Thyroid gland (tissue), 4 donors: ENCODE data around the gene RNASEH1. TPM values are rescaled to one million over a fixed set of nuclear protein-coding genes. Genes with fewer than 3 reads are reported as not detected.
"Not testable (repeated sequence)": the region's sequence is repeated elsewhere in the genome, so short reads cannot be mapped to it uniquely, and the experiment has no call there.

Experiments used
- DNase-seq, 2 donors: peaks; one replicate each; pipeline ENCODE4 v3.0.0-alpha.2; 2019
- H3K27ac ChIP-seq, 3 donors: fragments of 200-600 bp; sonication (generic); 1 replicate in 2 of 3; 2 replicates in 1 of 3; pipeline ENCODE4 v1.5.1; 2016 to 2019; ENCODE audit warnings: mild to moderate bottlenecking in 1 of 3, moderate library complexity in 1 of 3
- H3K27me3 ChIP-seq: fragments of 200-600 bp; sonication (generic); one replicate; pipeline ENCODE4 v1.5.1; 2019
- H3K36me3 ChIP-seq, 2 donors: fragments of 200-600 bp; sonication (generic); one replicate each; pipeline ENCODE4 v1.5.1; 2016 to 2019
- H3K4me1 ChIP-seq, 2 donors: fragments of 200-600 bp; sonication (generic); one replicate each; pipeline ENCODE4 v1.5.1; 2017 to 2019
- H3K4me3 ChIP-seq, 3 donors: fragments of 200-600 bp; sonication (generic); replicated peaks in 1 of 3; 1 replicate in 2 of 3; 2 replicates in 1 of 3; pipeline ENCODE4 v1.5.1; 2016; ENCODE audit warnings: mild to moderate bottlenecking in 1 of 3
- H3K9me3 ChIP-seq: fragments of 200-600 bp; sonication (generic); one replicate; pipeline ENCODE4 v1.5.1; 2017
- POLR2A ChIP-seq, 2 donors: fragments of 450-650 bp; IDR thresholded peaks; one replicate each; pipeline ENCODE4 v1.6.1; 2017; ENCODE audit warnings: antibody characterized with exemption in 2 of 2, mild to moderate bottlenecking in 2 of 2, moderate library complexity in 1 of 2
- WGBS, 2 donors: methylation state at CpG; one replicate each; pipeline ENCODE4 v1.1.5; 2017; 5-methylcytosine and 5-hydroxymethylcytosine counted together
- intact Hi-C: fragments of 100-400 bp; cut with DNase I; formaldehyde crosslinking; loops from one replicate; pipeline ENCODE4 v1.15.1; 2023
- total RNA-seq, 4 donors: library from RNA; depleted of rRNA; stranded (reverse); fragments of >200 nt; gene quantifications; one replicate each; pipeline ENCODE4 v1.2.3, GENCODE V29; 2016
- TF ChIP-seq, protein P1 (sequence below), 6 experiments: fragments of 200-600 bp in 3 of 6; fragments of 450-650 bp in 3 of 6; sonication (generic) in 3 of 6; IDR thresholded peaks; one replicate each; pipeline ENCODE4 v1.5.1; 2016 to 2019; ENCODE audit warnings: antibody characterized with exemption in 6 of 6, mild to moderate bottlenecking in 2 of 6, inconsistent platforms in 1 of 6, moderate library complexity in 1 of 6

RNASEH1 gene
- total RNA-seq, 4 donors from 2014 or later: 13.3 to 23.1 (median 19.2) TPM

DNA sequence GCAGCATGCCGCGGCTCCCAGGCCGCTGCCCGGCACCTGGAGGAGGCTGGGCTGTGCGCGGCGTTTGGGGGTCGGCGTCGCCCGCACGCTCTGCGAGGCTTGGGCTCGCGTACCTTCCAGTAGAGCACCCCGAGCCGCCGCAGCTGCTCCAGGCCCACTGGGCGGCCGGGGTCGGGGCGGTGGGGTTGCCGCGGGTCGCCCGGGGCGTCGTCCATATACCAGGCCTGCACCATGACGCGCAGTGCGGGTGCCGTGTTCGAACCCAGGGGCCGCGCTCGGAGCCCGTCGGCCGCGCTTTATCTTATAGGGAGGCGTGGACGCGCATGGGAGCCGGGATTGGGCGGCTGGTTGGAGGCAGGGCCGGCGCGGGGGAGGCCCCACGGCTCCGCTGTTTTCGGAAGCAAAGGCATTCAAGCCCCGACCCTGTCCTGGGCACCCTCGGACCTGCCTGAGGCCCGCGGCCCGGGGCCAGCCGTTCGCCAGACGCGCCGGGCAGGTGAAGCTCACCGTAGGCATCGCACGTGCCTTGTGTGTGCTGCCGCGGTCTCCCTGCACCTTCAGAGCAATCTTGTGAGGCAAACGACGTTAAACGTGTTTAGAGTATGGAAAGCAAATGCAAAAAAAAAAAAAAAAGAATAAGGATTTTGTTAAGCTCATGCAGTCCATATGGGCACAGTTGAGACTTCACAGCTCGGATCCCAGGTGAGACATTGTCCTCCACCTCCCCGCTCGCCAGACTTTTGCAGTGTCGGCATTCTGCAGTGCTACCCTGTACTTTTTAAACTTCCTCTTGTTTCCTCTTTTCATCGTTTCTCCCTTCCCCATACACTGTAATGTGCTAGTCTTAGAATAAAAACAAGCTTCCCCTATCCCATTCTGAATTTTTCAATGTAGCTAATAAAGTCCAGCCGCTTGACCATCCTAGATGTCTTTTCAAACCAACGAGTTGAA lies 38.6 kb downstream of the RNASEH1 start, which contains the start of gene ADI1:
Gene ADI1, minus strand, starts transcription at position 277 of the 951 bp plus-strand sequence. Its CDS starts 44 bp downstream, at position 233.
- Histone ChIP-seq H3K4me3 (peak within 1 kb of the TSS; percentile 21 to 94 (median 60)), H3K9me3 (no peaks in the 10 kb centered on the region), H3K36me3 (no peaks in the 10 kb centered on the region), H3K4me1 (peaks cover 19 to 23% of the 10 kb centered on the region in 2 donors), H3K27ac (peak within 1 kb of the TSS; percentile 93 to 99 (median 98)), H3K27me3 (no peaks in the 10 kb centered on the region)
- intact Hi-C loops: loop anchor here (5.0 kb wide), 1 partner anchor 43 kb away; no protein-coding TSS in a partner anchor
- peak; percentile 72 to 77 for TF ChIP-seq POLR2A (IDR thresholded peaks at IDR 0.05)
- TF ChIP-seq, protein P1, sequence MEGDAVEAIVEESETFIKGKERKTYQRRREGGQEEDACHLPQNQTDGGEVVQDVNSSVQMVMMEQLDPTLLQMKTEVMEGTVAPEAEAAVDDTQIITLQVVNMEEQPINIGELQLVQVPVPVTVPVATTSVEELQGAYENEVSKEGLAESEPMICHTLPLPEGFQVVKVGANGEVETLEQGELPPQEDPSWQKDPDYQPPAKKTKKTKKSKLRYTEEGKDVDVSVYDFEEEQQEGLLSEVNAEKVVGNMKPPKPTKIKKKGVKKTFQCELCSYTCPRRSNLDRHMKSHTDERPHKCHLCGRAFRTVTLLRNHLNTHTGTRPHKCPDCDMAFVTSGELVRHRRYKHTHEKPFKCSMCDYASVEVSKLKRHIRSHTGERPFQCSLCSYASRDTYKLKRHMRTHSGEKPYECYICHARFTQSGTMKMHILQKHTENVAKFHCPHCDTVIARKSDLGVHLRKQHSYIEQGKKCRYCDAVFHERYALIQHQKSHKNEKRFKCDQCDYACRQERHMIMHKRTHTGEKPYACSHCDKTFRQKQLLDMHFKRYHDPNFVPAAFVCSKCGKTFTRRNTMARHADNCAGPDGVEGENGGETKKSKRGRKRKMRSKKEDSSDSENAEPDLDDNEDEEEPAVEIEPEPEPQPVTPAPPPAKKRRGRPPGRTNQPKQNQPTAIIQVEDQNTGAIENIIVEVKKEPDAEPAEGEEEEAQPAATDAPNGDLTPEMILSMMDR (IDR thresholded peaks at IDR 0.05): no peak
- peak; percentile 64 to 76 for DNase-seq
- 13 to 18% methylated on average over 28 to 32 of the region's 76 CpGs for WGBS, 2 donors

DNA sequence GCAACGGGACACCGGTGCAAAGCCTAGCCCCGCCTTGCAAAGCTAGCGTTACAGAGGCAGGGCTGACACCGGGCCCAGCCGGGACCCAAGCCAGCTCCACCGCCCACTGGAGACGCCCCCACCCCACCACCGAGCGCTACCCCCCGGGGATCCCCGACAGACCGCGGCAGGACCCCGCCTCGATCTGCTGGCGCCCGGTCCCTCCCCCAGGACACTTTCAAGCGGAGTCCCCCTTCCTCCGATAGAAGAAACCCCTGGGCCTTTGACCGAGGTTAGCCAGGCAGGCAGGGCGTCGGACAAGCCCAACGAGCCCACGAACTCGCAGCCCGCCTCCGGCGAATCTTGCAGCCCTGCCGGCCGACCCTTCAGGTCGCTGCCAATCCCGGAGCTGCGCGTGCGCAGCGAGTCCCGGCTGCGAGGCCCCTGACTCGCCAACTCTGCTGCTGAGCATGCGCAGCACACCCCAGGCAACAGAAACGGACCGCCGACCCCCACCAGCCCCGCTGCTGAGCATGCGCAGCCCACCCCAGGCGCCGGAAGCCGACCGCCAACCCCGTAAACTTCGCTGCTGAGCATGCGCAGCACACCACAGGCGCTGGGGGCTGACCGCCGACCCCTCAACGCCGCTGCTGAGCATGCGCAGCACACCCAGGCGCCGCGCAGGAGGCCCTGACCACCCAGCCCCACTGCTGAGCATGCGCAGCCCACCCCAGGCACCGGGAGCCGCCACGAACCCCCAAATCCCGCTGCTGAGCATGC lies 39.5 kb downstream of the RNASEH1 start:
- Histone ChIP-seq H3K27ac (peak overlapping the region; percentile 93 to 99 (median 98)), H3K9me3 (no peaks in the 10 kb centered on the region), H3K27me3 (no peaks in the 10 kb centered on the region), H3K36me3 (no peaks in the 10 kb centered on the region), H3K4me3 (peak overlapping the region; percentile 21 to 94 (median 60)), H3K4me1 (peaks cover 14 to 15% of the 10 kb centered on the region in 2 donors)
- WGBS, 2 donors: 0 to 2% methylated on average over 16 to 21 of the region's 67 CpGs
- TF ChIP-seq POLR2A (IDR thresholded peaks at IDR 0.05): peak; percentile 65 to 69
- TF ChIP-seq, protein P1 (IDR thresholded peaks at IDR 0.05): peak in 1 of 6 experiments; percentile 4
- peak; percentile 98 for DNase-seq
- intact Hi-C loops: no loop called here

DNA sequence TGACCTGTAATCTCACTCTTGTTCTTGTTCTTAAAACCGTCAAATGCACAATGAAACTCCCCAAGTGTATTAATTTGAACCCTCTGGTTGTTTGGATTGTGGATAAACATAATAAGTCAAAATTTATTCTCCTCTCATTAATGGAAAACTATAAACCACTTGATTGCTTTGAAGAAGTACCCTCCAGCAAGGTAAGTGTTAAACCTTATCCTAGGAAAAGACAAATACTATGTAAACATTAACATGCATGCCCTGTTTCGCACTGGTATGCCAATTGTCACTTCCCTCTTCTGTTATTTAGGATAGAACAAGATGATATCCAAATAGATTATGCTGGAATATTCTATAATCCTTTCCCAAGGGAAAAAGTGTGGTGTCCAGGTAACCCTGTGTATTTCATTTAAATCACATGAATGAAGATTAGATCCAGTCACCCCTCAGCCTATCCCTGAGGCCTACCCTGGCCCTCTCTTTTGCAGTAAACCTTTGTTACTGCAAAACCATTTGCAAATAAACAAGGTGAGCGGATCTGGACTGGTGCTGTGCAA lies 40.1 kb downstream of the RNASEH1 start:
- Histone ChIP-seq H3K27ac (peak overlapping the region; percentile 93 to 99 (median 97)), H3K9me3 (no peaks in the 10 kb centered on the region), H3K27me3 (no peaks in the 10 kb centered on the region), H3K4me1 (peaks cover 13 to 14% of the 10 kb centered on the region in 2 donors), H3K4me3 (peak overlapping the region; percentile 12 to 94 (median 60)), H3K36me3 (peaks cover 0 to 6% of the 10 kb centered on the region in 2 donors)
- DNase-seq: no peak
- intact Hi-C loops: no loop called here
- TF ChIP-seq POLR2A (IDR thresholded peaks at IDR 0.05): no peak
- TF ChIP-seq, protein P1 (IDR thresholded peaks at IDR 0.05): no peak
- WGBS, 2 donors: 32 to 33% methylated on average over 3 of the region's 3 CpGs

DNA sequence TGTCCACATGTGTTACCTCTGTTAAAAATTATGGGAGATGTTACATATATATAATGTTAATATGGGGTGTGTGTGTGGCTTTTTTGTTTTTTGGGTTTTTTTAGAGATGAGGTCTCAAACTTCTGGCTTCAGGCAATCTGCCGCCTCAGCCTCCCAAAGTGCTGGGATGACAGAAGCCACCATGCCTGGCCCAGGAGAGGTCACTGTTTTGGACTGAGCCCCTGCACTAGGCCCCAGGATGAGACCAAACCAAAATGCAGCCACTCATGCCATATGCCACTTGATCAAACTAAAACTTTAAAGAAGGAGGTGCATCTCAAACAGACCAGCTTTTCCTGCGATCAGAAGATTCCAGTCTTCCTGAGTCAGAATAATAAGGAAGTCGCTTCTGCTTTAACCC lies 41.3 kb downstream of the RNASEH1 start:
- 97 to 98% methylated on average over 3 of the region's 3 CpGs for WGBS, 2 donors
- DNase-seq: no peak
- Histone ChIP-seq H3K27ac (no peak overlapping the region), H3K27me3 (no peaks in the 10 kb centered on the region), H3K4me3 (no peak overlapping the region), H3K4me1 (peaks cover 13 to 14% of the 10 kb centered on the region in 2 donors), H3K36me3 (peaks cover 9 to 18% of the 10 kb centered on the region in 2 donors), H3K9me3 (no peaks in the 10 kb centered on the region)
- no peak for TF ChIP-seq POLR2A (IDR thresholded peaks at IDR 0.05)
- TF ChIP-seq, protein P1 (IDR thresholded peaks at IDR 0.05): no peak
- intact Hi-C loops: no loop called here

DNA sequence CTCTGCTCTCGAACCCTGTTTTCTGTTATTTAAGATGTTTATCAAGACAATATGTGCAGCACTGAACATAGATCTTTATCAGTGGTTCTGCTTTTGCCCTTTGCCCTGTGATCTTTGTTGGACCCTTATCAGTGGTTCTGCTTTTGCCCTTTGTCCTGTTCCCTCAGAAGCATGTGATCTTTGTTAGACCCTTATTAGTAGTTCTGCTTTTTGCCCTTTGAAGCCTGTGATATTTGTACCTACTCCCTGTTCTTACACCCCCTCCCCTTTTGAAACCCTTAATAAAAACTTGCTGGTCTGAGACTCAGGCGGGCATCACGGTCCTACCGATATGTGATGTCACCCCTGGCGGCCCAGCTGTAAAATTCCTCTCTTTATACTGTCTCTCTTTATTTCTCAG lies 42.7 kb downstream of the RNASEH1 start:
- H3K9me3 ChIP-seq, intact Hi-C loops, H3K27me3 ChIP-seq, H3K4me3 ChIP-seq, H3K27ac ChIP-seq, DNase-seq: not testable (repeated sequence)
- 97% methylated on average over 5 of the region's 5 CpGs for WGBS, 2 donors
- H3K36me3 ChIP-seq: peaks cover 15 to 19% of the 10 kb centered on the region in 2 donors
- peaks cover 11 to 13% of the 10 kb centered on the region in 2 donors for H3K4me1 ChIP-seq
